Glomerular visceral epithelial cell (primary cell): ENCODE measurements around the gene KIF16B.
"Not testable (repeated sequence)": the region's sequence is repeated elsewhere in the genome, so short reads cannot be mapped to it uniquely, and the experiment has no call there.

Source experiments
- DNase-seq: peaks from one replicate; pipeline ENCODE4 v3.0.0-alpha.2; 2016; ENCODE audit errors: extremely low spot score

KIF16B gene

GRCh38 chr20:16589623-16590022 is 16.4 kb upstream of the KIF16B start:
- DNase-seq: no peak

GRCh38 chr20:16588241-16588640 is 15.0 kb upstream of the KIF16B start:
- no peak for DNase-seq

- DNase-seq: no peak
These were observed 13.8 kb upstream of the KIF16B start for GRCh38 chr20:16587066-16587465.

- no peak for DNase-seq
These were observed 10.2 kb upstream of the KIF16B start for GRCh38 chr20:16583474-16583873.

- DNase-seq: no peak
These were observed 8.0 kb upstream of the KIF16B start for GRCh38 chr20:16581241-16581640.

- no peak for DNase-seq
These were observed 7.4 kb upstream of the KIF16B start for GRCh38 chr20:16580620-16581019.

DNA sequence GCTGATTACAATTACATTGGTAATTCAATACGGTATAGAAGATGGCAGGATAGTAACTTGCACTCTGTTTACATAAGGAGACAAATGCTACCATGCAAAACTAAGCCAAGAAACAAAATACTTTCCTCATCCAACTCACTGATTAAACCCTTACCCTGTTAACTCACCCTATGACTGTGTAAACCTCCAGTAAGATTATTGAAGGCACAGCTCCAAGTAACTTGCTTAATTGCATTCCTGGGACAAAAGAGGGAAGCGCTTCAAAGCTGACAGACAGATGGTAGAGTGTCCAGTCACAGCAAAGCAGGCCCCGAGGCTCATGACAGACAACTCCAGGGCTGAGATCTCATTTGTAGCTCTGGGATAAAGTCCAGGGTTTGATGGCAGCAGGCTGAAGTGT is 6.9 kb upstream of the KIF16B start:
- DNase-seq: peak; percentile 25

- DNase-seq: no peak
These were observed 3.0 kb upstream of the KIF16B start for GRCh38 chr20:16576219-16576618.

- DNase-seq: no peak
These were observed 2.3 kb upstream of the KIF16B start for GRCh38 chr20:16575390-16576140.

DNA sequence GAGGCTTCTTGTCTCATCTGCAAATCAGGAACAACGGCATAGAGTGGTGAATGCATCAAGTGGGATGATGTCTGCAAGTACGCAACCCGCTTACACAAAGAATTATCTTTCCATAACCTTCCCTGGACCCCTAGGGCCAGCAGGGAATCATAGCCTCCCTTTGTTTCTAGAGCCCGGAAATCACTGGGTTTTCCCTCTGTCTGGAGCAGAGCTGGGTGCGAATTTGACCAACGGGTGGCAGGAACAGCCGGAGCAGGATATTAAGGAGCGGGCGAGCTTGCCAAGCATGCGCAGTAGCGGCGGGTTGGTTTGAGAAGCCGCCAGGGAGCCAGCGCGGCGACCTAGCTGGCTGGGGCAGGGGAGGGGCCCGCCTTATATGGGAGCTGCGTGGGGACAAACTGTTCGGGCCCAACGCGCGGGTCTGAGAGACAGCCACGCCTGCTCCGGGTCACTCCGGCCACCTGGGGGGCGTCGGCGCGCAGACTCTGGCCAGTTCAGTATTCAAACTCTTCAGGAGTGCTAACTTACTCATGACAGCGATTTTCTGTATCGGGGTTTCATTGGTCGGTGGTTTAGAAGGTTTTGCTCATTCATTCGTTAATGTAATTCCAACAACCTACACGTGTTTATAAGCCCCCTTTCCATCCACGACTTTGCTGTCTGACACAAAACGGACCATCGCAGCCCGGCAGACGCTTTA is 1.6 kb upstream of the KIF16B start:
- peak; percentile 75 for DNase-seq

GRCh38 chr20:16571333-16571732 is 1.9 kb downstream of the KIF16B start:
- no peak for DNase-seq

DNA sequence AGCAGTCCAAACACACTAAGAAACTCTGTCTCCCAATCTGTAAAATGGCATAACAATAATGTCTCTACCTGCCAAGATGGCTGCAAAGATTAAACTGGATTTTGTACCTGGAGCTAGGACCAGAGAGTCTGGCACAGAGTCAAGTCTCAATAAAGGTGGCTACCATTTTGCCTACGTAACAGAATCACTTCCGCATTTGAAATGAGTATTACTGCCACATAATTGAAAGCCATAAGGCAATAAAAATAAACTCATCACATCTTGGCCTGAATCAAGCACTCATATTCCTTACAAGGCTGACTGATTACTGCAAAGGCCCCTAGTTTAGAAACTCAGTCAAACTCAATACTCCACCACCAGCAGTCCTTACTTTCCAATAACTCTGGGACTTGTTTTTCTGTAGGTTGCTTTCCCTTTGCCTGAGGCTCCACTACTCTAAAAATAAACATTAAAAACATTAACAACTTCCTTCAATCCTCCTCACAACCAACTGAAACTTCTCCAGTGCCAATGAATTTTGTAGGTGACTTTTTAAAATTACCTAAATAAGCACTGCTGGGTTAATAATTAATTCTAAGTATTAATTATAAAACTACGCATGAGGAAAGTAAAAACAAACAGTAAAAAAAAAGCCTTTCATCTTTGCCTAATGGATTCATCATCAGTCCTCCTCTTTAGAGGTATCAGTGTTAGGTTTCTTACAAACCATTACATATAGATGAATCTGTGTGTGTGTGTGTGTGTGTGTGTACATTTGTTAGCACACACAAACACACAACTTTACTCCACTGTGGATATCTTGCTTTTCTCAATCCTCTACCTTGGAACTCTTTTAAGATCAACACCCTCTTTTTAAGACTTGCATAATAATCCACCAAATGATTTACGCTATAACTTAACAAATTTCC is 3.7 kb downstream of the KIF16B start:
- no peak for DNase-seq

DNA sequence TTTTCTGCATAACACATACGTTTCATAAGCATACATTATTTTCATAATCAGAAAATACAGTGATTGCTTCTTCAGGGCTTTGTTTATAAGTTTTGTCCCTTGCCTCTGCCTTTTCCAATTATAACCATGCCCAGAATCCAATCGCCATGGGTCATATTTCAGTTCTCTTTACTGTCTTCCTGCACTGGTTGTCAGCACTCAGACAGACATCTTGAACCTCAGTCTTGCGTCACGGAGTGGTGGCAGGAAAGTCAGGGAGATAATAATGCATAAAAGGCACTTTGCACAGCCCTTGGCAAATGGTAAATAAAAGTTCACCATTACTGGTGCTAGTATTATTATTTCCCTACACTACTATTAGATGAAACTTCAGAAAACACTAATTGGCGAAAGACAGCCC is 7.2 kb downstream of the KIF16B start:
- no peak for DNase-seq

GRCh38 chr20:16564079-16564478 is 9.2 kb downstream of the KIF16B start:
- not testable (repeated sequence) for DNase-seq

DNA sequence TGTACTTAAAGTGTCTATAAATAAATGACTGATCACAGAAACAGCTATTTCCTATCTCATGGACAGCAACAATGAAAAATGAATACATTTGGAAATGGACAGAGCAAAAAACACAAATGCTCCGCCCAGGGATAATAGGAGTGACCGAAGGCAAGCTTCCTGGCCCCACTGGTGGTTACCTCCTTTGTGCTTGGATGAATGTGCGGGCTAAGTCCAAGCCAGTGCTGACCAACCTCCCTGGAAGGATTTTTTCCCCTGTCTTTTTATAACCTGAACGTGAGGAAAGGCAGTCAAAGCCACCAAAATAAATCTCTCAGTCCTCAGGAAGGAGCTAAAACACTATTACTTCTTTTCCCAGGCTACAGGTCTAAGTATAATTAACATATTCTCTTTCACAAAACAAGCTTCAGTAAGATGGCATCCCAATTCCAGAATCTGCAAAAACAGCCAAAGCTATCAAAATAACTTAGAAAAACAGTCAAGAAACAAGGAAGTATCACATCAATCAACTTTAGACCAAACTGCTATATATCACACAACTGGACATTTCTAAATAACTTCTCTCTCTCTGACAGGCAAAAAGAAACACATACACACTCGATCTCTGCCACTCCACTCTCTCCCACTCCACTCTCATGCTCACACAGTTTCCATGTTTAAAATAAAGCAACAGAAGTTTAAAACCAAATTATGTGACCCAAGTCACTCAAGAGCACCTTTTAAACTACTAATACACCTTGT is 10.0 kb downstream of the KIF16B start:
- DNase-seq: peak; percentile 53

GRCh38 chr20:16562259-16562658 is 11.0 kb downstream of the KIF16B start:
- peak; percentile 14 for DNase-seq

DNA sequence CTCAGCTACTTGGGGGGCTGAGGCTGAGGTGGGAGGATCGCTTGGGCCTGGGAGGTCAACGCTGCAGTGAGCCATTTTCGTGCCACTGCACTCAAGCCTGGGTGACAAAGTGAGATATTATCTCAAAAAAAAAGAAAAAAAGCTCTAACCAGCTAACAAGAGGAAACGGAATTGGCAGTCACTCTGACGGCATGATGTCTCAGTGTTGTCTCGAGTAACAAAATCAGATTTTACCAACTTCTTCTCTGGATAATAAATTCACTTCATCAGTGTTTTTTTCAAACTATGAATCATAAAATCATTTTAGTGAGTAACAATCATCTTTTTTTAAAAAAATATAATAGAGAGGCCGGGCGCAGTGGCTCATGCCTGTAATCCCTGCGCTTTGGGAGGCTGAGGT is 12.6 kb downstream of the KIF16B start:
- no peak for DNase-seq

DNA sequence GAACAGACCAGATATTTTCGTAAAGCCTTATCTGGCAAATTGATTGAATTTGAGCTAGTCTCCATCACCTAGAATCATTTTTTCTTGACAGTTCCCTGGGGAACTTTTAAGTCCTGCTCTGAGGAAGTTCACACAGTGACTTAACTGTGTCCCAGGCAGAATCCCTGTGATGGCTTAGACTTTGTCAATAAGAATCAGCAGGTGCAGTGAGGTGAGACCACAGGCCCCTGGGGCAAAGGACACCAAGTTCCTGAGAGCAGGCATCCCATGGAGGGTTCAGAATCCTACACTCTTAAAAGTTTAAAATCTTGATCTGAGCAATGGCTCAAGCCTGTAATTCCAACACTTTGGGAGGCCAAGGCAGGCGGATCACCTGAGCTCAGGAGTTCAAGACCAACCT is 13.0 kb downstream of the KIF16B start:
- DNase-seq: no peak

- no peak for DNase-seq
These were observed 16.9 kb downstream of the KIF16B start for GRCh38 chr20:16556301-16556700.

DNA sequence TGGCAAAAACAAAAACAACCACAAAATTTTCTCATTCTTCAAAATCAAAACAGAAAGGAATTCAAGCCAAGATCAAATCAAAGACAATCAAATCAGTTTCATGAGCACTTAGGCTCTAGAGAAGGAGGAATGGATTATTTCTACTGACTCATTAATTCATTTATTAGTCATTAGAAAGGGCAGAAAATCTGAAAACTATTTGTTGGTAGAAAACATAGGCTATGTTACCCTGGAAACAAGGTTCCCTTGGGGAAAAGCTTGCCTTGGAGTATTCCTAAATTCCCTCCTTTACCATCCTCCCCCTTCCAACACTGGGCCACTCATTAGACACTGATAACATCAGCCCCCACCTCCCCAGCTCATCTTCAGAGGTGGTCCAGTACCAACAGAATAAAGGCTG is 17.5 kb downstream of the KIF16B start:
- no peak for DNase-seq

DNA sequence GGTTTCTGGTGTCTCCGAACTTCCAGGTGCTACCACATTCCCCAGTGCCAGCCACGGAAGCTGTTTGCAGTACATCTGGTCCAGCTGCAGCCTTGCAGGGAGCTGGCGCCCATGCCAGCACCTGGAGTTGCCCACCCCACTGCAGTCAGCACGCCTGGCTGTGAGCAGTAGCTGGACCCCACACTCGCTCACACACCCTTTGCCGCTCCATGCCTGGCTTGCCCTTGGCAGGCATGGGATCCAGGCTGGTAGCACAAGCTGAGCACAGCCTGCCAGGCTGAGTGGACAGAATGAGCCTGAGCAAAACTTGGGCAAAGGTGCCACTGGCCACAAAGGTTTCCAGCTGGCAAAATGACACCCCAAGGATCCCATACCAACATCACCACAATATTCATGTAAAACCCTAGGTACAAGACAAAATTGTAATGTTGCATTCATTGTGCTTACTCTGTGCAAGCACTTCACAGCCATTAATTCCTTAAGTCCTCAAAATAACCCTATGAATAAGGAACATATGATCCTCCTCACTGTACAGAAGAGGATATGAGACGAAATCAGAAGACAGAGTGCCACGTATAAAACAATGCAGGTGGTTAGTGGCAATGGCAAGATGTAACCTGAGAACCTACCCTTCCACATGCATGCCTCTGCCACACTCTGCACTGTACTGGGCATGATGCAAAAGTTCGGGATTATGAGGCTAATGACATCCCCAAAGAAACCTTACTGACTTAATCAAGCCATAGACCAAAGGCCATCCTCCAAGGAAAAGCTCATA is 18.3 kb downstream of the KIF16B start:
- no peak for DNase-seq
